Loucy (cell line): ENCODE results near the gene KRTAP10-11.

ENCODE experiments used
- EZH2phosphoT487 ChIP-seq: fragments of 200-600 bp; IDR thresholded peaks from 2 replicates; pipeline ENCODE4 v1.6.1; 2018; ENCODE audit warnings: antibody characterized with exemption, mild to moderate bottlenecking, moderate library complexity, borderline replicate concordance
- TF ChIP-seq, protein P1 (sequence below): fragments of 200-600 bp; sonication (generic); conservative IDR thresholded peaks from 2 replicates; pipeline ENCODE4 v1.5.1; 2014; ENCODE audit warnings: mild to moderate bottlenecking, antibody characterized with exemption, low read length

GRCh38 chr21:44684483-44684882 is 38.3 kb downstream of the KRTAP10-11 start:
- TF ChIP-seq, protein P1, sequence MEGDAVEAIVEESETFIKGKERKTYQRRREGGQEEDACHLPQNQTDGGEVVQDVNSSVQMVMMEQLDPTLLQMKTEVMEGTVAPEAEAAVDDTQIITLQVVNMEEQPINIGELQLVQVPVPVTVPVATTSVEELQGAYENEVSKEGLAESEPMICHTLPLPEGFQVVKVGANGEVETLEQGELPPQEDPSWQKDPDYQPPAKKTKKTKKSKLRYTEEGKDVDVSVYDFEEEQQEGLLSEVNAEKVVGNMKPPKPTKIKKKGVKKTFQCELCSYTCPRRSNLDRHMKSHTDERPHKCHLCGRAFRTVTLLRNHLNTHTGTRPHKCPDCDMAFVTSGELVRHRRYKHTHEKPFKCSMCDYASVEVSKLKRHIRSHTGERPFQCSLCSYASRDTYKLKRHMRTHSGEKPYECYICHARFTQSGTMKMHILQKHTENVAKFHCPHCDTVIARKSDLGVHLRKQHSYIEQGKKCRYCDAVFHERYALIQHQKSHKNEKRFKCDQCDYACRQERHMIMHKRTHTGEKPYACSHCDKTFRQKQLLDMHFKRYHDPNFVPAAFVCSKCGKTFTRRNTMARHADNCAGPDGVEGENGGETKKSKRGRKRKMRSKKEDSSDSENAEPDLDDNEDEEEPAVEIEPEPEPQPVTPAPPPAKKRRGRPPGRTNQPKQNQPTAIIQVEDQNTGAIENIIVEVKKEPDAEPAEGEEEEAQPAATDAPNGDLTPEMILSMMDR, result no peak
- no peak for TF ChIP-seq EZH2phosphoT487
